Upper lobe of left lung (tissue), 6 donors: ENCODE results near the gene C22orf23. TPM values are rescaled to one million over a fixed set of nuclear protein-coding genes. Genes with fewer than 3 reads are reported as not detected.
A peak's percentile ranks its signal among the peaks of the same experiment; 100 is the strongest.

Experiments used
- ATAC-seq, 2 donors: fragments of 200-7000 bp; cut with Tn5 transposase; one replicate each; pipeline ENCODE4 v1.9.1; 2022; ENCODE audit warnings: mild to moderate bottlenecking in 2 of 2, moderate library complexity in 2 of 2; ENCODE audit not compliant: low FRiP score in 2 of 2
- DNase-seq, 2 donors: peaks; one replicate each; pipeline ENCODE4 v3.0.0-alpha.2; 2019 to 2020
- H3K27ac ChIP-seq, 4 donors: fragments of 200-600 bp; sonication (generic); one replicate each; pipeline ENCODE4 v1.5.1; 2016 to 2019
- H3K27me3 ChIP-seq, 4 donors: fragments of 200-600 bp; sonication (generic); one replicate each; pipeline ENCODE4 v1.5.1; 2017 to 2019
- H3K36me3 ChIP-seq, 4 donors: fragments of 200-600 bp; sonication (generic); one replicate each; pipeline ENCODE4 v1.5.1; 2016 to 2019
- H3K4me1 ChIP-seq, 4 donors: fragments of 200-600 bp; sonication (generic); one replicate each; pipeline ENCODE4 v1.5.1; 2018 to 2019
- H3K4me3 ChIP-seq, 4 donors: fragments of 200-600 bp; sonication (generic); one replicate each; pipeline ENCODE4 v1.5.1; 2017 to 2019; ENCODE audit warnings: mild to moderate bottlenecking in 2 of 4, moderate library complexity in 1 of 4
- H3K9me3 ChIP-seq, 4 donors: fragments of 200-600 bp; sonication (generic); one replicate each; pipeline ENCODE4 v1.5.1; 2018 to 2019
- CTCF ChIP-seq, 6 experiments: fragments of 450-650 bp in 4 of 6; fragments of 200-600 bp in 2 of 6; sonication (generic) in 2 of 6; IDR thresholded peaks; one replicate each; pipeline ENCODE4 v1.5.1; 2016 to 2019; ENCODE audit warnings: antibody characterized with exemption in 6 of 6
- EP300 ChIP-seq, 4 donors: sonication (generic); formaldehyde crosslinking; IDR thresholded peaks; one replicate each; pipeline ENCODE4 v1.5.1; 2017; ENCODE audit warnings: antibody characterized with exemption in 4 of 4, control low read depth in 2 of 4
- POLR2A ChIP-seq, 4 donors: fragments of 450-650 bp; IDR thresholded peaks; one replicate each; pipeline ENCODE4 v1.5.1; 2016 to 2017; ENCODE audit warnings: antibody characterized with exemption in 4 of 4, mild to moderate bottlenecking in 2 of 4
- POLR2AphosphoS5 ChIP-seq, 2 donors: sonication (generic); formaldehyde crosslinking; IDR thresholded peaks; one replicate each; pipeline ENCODE4 v1.5.1; 2017; ENCODE audit warnings: antibody characterized with exemption in 2 of 2
- WGBS, 2 donors: methylation state at CpG; one replicate each; pipeline ENCODE4 v1.1.5; 2017 to 2018; 5-methylcytosine and 5-hydroxymethylcytosine counted together
- total RNA-seq, 6 donors: library from RNA; depleted of rRNA in 4 of 6; stranded (reverse); fragments of >200 nt in 4 of 6; gene quantifications; one replicate each; pipeline versions ENCODE4 v1.1.0 to v1.2.1, GENCODE V29; 2016 to 2021
- donor health status: DM: no; HTN: no; CAD: no; lungs with moderate emphysema.
- donor health status: DM: no; HTN: yes; CAD: no; lungs with severe emphysema.

Gene C22orf23
- total RNA-seq, 6 donors from 2014 or later = 0.46 to 7.2 (median 1.2) TPM; not detected in 1

GRCh38 chr22:37975153-37975552 lies 21.8 kb upstream of the C22orf23 start:
- no peak overlapping the region for H3K27ac ChIP-seq
- peaks cover 0 to 17% (median 3%) of the 10 kb centered on the region in 4 donors for H3K36me3 ChIP-seq
- H3K27me3 ChIP-seq = no peaks in the 10 kb centered on the region
- WGBS, 2 donors = 88 to 100% methylated on average over 2 of the region's 2 CpGs
- H3K4me3 ChIP-seq = no peak overlapping the region
- DNase-seq = no peak
- no peak for ATAC-seq
- no peaks in the 10 kb centered on the region for H3K9me3 ChIP-seq
- TF ChIP-seq EP300 (IDR thresholded peaks at IDR 0.05) = no peak
- no peak for TF ChIP-seq POLR2AphosphoS5 (IDR thresholded peaks at IDR 0.05)
- H3K4me1 ChIP-seq = no peaks in the 10 kb centered on the region

- peaks cover 0 to 29% (median 12%) of the 10 kb centered on the region in 4 donors for H3K36me3 ChIP-seq
- ATAC-seq (peak; percentile 24 to 38), DNase-seq (peak in 1 of 2 donors; percentile 65)
- TF ChIP-seq CTCF (IDR thresholded peaks at IDR 0.05) (no peak), POLR2AphosphoS5 (IDR thresholded peaks at IDR 0.05) (no peak), EP300 (IDR thresholded peaks at IDR 0.05) (no peak), POLR2A (IDR thresholded peaks at IDR 0.05) (no peak)
- no peak overlapping the region for H3K4me3 ChIP-seq
- H3K27ac ChIP-seq = no peak overlapping the region
- H3K27me3 ChIP-seq = no peaks in the 10 kb centered on the region
- H3K4me1 ChIP-seq = no peaks in the 10 kb centered on the region
- no peaks in the 10 kb centered on the region for H3K9me3 ChIP-seq
- 93 to 95% methylated on average over 27 to 29 of the region's 33 CpGs for WGBS, 2 donors
Observed at GRCh38 chr22:37973271-37974170, 20.1 kb upstream of the C22orf23 start.

- no peak overlapping the region for H3K27ac ChIP-seq
- WGBS, 2 donors = 70% methylated on average over 3 of the region's 3 CpGs
Observed at GRCh38 chr22:37972527-37972926, 19.1 kb upstream of the C22orf23 start.

GRCh38 chr22:37971475-37972434 lies 18.4 kb upstream of the C22orf23 start:
- Histone ChIP-seq H3K9me3 (no peaks in the 10 kb centered on the region), H3K27me3 (no peaks in the 10 kb centered on the region), H3K4me3 (no peak overlapping the region), H3K4me1 (no peaks in the 10 kb centered on the region), H3K36me3 (peaks cover 6 to 47% (median 27%) of the 10 kb centered on the region in 4 donors), H3K27ac (no peak overlapping the region)
- TF ChIP-seq POLR2AphosphoS5 (IDR thresholded peaks at IDR 0.05) (no peak), POLR2A (IDR thresholded peaks at IDR 0.05) (no peak), CTCF (IDR thresholded peaks at IDR 0.05) (no peak), EP300 (IDR thresholded peaks at IDR 0.05) (no peak)
- WGBS, 2 donors = 86 to 90% methylated on average over 4 to 7 of the region's 7 CpGs
- no peak for DNase-seq
- no peak for ATAC-seq

More at GRCh38 chr22:37972527-37972926, 19.1 kb upstream of the C22orf23 start:
- Histone ChIP-seq H3K4me1 (no peaks in the 10 kb centered on the region), H3K9me3 (no peaks in the 10 kb centered on the region), H3K27me3 (no peaks in the 10 kb centered on the region), H3K4me3 (no peak overlapping the region), H3K36me3 (peaks cover 4 to 39% (median 21%) of the 10 kb centered on the region in 4 donors)
- DNase-seq (no peak), ATAC-seq (no peak)
- no peak for TF ChIP-seq EP300 (IDR thresholded peaks at IDR 0.05)
- no peak for TF ChIP-seq POLR2AphosphoS5 (IDR thresholded peaks at IDR 0.05)
- TF ChIP-seq POLR2A (IDR thresholded peaks at IDR 0.05) = no peak
- TF ChIP-seq CTCF (IDR thresholded peaks at IDR 0.05) = no peak

GRCh38 chr22:37970864-37971263 lies 17.5 kb upstream of the C22orf23 start:
- WGBS, 2 donors = 93 to 98% methylated on average over 4 of the region's 4 CpGs
- TF ChIP-seq POLR2A (IDR thresholded peaks at IDR 0.05) = no peak
- no peak for TF ChIP-seq EP300 (IDR thresholded peaks at IDR 0.05)
- no peak for TF ChIP-seq CTCF (IDR thresholded peaks at IDR 0.05)
- no peak for TF ChIP-seq POLR2AphosphoS5 (IDR thresholded peaks at IDR 0.05)

More at GRCh38 chr22:37970864-37971263, 17.5 kb upstream of the C22orf23 start:
- H3K4me1 ChIP-seq = no peaks in the 10 kb centered on the region
- ATAC-seq (no peak), DNase-seq (no peak)
- H3K36me3 ChIP-seq = peaks cover 6 to 53% (median 33%) of the 10 kb centered on the region in 4 donors
- H3K27me3 ChIP-seq = no peaks in the 10 kb centered on the region
- H3K4me3 ChIP-seq = no peak overlapping the region
- H3K9me3 ChIP-seq = no peaks in the 10 kb centered on the region
- no peak overlapping the region for H3K27ac ChIP-seq
